Duodenal mucosa (tissue), 2 donors: Measurements from ENCODE around the gene UBA5.
"Not testable (repeated sequence)": the region's sequence is repeated elsewhere in the genome, so short reads cannot be mapped to it uniquely, and the experiment has no call there.

ENCODE experiments used
- H3K27ac ChIP-seq: one replicate; pipeline ENCODE4 v1.7.0; 2013; ENCODE audit warnings: low read depth, low read length
- H3K27me3 ChIP-seq, 2 donors: one replicate each; pipeline ENCODE4 v1.7.0; 2013; ENCODE audit warnings: low read length in 2 of 2, control low read depth in 1 of 2; ENCODE audit not compliant: insufficient read depth in 2 of 2, control insufficient read depth in 1 of 2
- H3K36me3 ChIP-seq, 2 donors: one replicate each; pipeline ENCODE4 v1.7.0; 2013; ENCODE audit warnings: low read length in 2 of 2, control low read depth in 1 of 2; ENCODE audit not compliant: insufficient read depth in 2 of 2, control insufficient read depth in 1 of 2
- H3K4me1 ChIP-seq, 2 donors: one replicate each; pipeline ENCODE4 v1.7.0; 2013; ENCODE audit warnings: low read length in 2 of 2, control low read depth in 1 of 2; ENCODE audit not compliant: insufficient read depth in 2 of 2, control insufficient read depth in 1 of 2
- H3K4me3 ChIP-seq, 2 donors: one replicate each; pipeline ENCODE4 v1.7.0; 2013; ENCODE audit warnings: low read length in 2 of 2, low read depth in 1 of 2
- H3K9ac ChIP-seq, 2 donors: one replicate each; pipeline ENCODE4 v1.7.0; 2013; ENCODE audit warnings: low read length in 2 of 2, low read depth in 1 of 2
- H3K9me3 ChIP-seq, 2 donors: one replicate each; pipeline ENCODE4 v1.7.0; 2013; ENCODE audit warnings: low read length in 2 of 2, control low read depth in 1 of 2; ENCODE audit not compliant: control insufficient read depth in 1 of 2

UBA5 gene

DNA sequence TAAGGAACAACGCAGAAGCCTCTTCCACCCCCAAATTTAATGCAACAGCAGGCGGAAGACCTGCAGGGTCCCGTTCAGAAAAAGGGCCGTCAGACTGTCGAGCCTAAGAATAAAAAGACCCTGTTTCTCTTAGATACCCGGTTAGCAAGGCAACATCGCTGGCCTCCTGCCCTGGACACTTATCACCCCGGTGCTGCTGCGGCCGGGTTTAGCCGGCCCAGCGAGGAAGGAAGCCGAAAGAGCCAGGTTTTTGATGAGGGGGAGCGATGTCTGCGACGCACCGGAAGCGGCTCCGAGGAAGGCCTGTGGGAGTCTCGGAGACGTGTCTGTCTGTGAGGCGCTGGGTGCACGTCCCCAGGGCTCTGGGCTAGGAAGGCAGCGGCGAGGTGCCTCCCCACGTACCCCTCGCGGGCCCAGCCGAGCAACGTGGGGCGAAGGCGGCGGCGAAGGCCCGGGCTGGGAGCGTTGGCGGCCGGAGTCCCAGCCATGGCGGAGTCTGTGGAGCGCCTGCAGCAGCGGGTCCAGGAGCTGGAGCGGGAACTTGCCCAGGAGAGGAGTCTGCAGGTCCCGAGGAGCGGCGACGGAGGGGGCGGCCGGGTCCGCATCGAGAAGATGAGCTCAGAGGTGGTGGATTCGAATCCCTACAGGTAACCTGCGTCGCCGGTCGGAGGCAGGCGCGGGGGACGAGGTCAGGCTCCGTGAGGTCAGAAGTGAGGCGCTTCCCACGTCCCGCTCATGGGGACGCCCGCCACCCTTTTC lies at the start of gene UBA5:
TSS of gene UBA5 (plus strand) at position 278 of the 759 bp plus-strand sequence. CDS start at position 487, 209 bp downstream.
- Histone ChIP-seq H3K27ac (peak within 1 kb of the TSS; percentile 92), H3K36me3 (no peaks in the 10 kb centered on the region), H3K9me3 (no peaks in the 10 kb centered on the region), H3K9ac (peak within 1 kb of the TSS; percentile 87 to 95), H3K4me1 (peaks cover 17 to 48% of the 10 kb centered on the region in 2 donors), H3K4me3 (peak within 1 kb of the TSS; percentile 96 to 97), H3K27me3 (no peaks in the 10 kb centered on the region)

DNA sequence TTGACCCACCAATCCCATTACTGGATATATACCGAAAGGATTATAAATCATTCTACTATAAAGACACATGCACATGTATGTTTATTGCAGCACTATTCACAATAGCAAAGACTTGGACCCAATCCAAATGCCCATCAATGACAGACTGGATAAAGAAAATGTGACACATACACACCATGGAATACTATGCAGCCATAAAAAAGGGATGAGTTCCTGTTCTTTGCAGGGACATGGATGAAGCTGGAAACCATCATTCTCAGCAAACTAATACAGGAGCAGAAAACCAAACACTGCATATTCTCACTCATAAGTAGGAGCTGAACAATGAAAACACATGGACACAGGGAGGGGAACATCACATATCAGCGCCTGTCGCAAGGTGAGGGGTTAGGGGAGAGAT lies 44.8 kb upstream of the UBA5 start:
- H3K4me1 ChIP-seq, H3K27me3 ChIP-seq, H3K4me3 ChIP-seq, H3K36me3 ChIP-seq, H3K9me3 ChIP-seq, H3K27ac ChIP-seq, H3K9ac ChIP-seq: not testable (repeated sequence)

GRCh38 chr3:132615881-132616280 lies 44.2 kb upstream of the UBA5 start:
- H3K4me1 ChIP-seq = peaks cover 0 to 10% of the 10 kb centered on the region in 2 donors
- no peak overlapping the region for H3K9ac ChIP-seq
- no peak overlapping the region for H3K4me3 ChIP-seq
- H3K9me3 ChIP-seq = no peaks in the 10 kb centered on the region
- no peak overlapping the region for H3K27ac ChIP-seq
- no peaks in the 10 kb centered on the region for H3K36me3 ChIP-seq
- H3K27me3 ChIP-seq = no peaks in the 10 kb centered on the region

- H3K9ac ChIP-seq = no peak overlapping the region
- H3K27ac ChIP-seq = no peak overlapping the region
- H3K9me3 ChIP-seq = no peaks in the 10 kb centered on the region
- H3K4me3 ChIP-seq = no peak overlapping the region
- no peaks in the 10 kb centered on the region for H3K36me3 ChIP-seq
- H3K27me3 ChIP-seq = no peaks in the 10 kb centered on the region
- H3K4me1 ChIP-seq = peaks cover 0 to 10% of the 10 kb centered on the region in 2 donors
These were observed 43.3 kb upstream of the UBA5 start for GRCh38 chr3:132616780-132617179.

- H3K9ac ChIP-seq = no peak overlapping the region
- H3K4me3 ChIP-seq = no peak overlapping the region
- peaks cover 0 to 14% of the 10 kb centered on the region in 2 donors for H3K36me3 ChIP-seq
- no peaks in the 10 kb centered on the region for H3K4me1 ChIP-seq
- H3K27me3 ChIP-seq = no peaks in the 10 kb centered on the region
- no peaks in the 10 kb centered on the region for H3K9me3 ChIP-seq
- no peak overlapping the region for H3K27ac ChIP-seq
These were observed 38.0 kb upstream of the UBA5 start for GRCh38 chr3:132622148-132622547.

- Histone ChIP-seq H3K9ac (no peak overlapping the region), H3K4me1 (no peaks in the 10 kb centered on the region), H3K36me3 (peaks cover 0 to 21% of the 10 kb centered on the region in 2 donors), H3K27ac (no peak overlapping the region), H3K27me3 (no peaks in the 10 kb centered on the region), H3K4me3 (no peak overlapping the region), H3K9me3 (no peaks in the 10 kb centered on the region)
These were observed 37.4 kb upstream of the UBA5 start for GRCh38 chr3:132622761-132623160.

- H3K4me3 ChIP-seq = no peak overlapping the region
- H3K9ac ChIP-seq = no peak overlapping the region
- no peaks in the 10 kb centered on the region for H3K9me3 ChIP-seq
- peaks cover 0 to 25% of the 10 kb centered on the region in 2 donors for H3K36me3 ChIP-seq
- H3K4me1 ChIP-seq = no peaks in the 10 kb centered on the region
- H3K27me3 ChIP-seq = no peaks in the 10 kb centered on the region
- H3K27ac ChIP-seq = no peak overlapping the region
These were observed 36.5 kb upstream of the UBA5 start for GRCh38 chr3:132623646-132624045.

- Histone ChIP-seq H3K9me3 (no peaks in the 10 kb centered on the region), H3K9ac (no peak overlapping the region), H3K4me1 (no peaks in the 10 kb centered on the region), H3K4me3 (no peak overlapping the region), H3K27me3 (no peaks in the 10 kb centered on the region), H3K36me3 (peaks cover 0 to 25% of the 10 kb centered on the region in 2 donors), H3K27ac (no peak overlapping the region)
These were observed 35.3 kb upstream of the UBA5 start for GRCh38 chr3:132624790-132625189.

GRCh38 chr3:132625613-132626012 lies 34.5 kb upstream of the UBA5 start:
- Histone ChIP-seq H3K4me1 (no peaks in the 10 kb centered on the region), H3K4me3 (no peak overlapping the region), H3K27me3 (no peaks in the 10 kb centered on the region), H3K9ac (no peak overlapping the region), H3K9me3 (no peaks in the 10 kb centered on the region), H3K27ac (no peak overlapping the region), H3K36me3 (peaks cover 0 to 25% of the 10 kb centered on the region in 2 donors)

DNA sequence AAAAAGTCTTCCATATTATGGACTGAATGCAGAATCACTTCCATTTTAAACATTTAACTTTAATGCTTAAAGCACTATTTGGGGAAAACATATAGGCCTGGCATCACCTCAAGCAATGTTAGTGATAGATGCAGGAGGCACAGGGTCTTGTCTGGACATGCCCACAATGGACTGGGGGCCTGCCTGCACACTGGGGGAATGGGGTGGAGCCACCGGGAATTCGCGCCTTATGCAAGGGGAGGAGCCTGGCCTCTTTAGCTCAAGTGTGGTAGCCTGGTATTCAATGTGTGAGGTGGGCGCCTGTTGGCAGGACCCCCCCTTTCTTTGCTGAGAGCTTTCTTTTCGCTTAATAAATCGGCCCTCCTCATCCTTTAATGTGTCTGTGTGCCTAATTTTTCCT lies 33.2 kb upstream of the UBA5 start:
- no peaks in the 10 kb centered on the region for H3K4me1 ChIP-seq
- H3K27me3 ChIP-seq = no peaks in the 10 kb centered on the region
- H3K9me3 ChIP-seq = no peaks in the 10 kb centered on the region
- H3K4me3 ChIP-seq = no peak overlapping the region
- H3K36me3 ChIP-seq = peaks cover 0 to 25% of the 10 kb centered on the region in 2 donors
- H3K27ac ChIP-seq = no peak overlapping the region
- no peak overlapping the region for H3K9ac ChIP-seq
